GM12878 (cell line): ENCODE results near the gene ABHD13.

Experiments used
- BMI1 ChIP-seq: fragments of 450-650 bp; IDR thresholded peaks from 2 replicates; pipeline ENCODE4 v1.6.1; 2016; ENCODE audit warnings: mild to moderate bottlenecking, moderate library complexity, borderline replicate concordance
- CBX5 ChIP-seq: sonication (generic); IDR thresholded peaks from 2 replicates; pipeline ENCODE4 v1.6.1; 2016; ENCODE audit warnings: low read depth, moderate library complexity, mild to moderate bottlenecking, inconsistent platforms
- FOS ChIP-seq: IDR thresholded peaks from 3 replicates; pipeline ENCODE4 v1.6.1; 2011; ENCODE audit warnings: borderline replicate concordance; ENCODE audit not compliant: insufficient read length; ENCODE audit errors: extremely low read depth
- MEF2A ChIP-seq: IDR thresholded peaks from 2 replicates; pipeline ENCODE4 v1.6.1; 2011; ENCODE audit warnings: low read depth, mild to moderate bottlenecking, low read length, moderate library complexity; ENCODE audit not compliant: insufficient read depth
- POLR2A ChIP-seq: IDR thresholded peaks from 2 replicates; pipeline ENCODE4 v1.6.1; 2011; ENCODE audit warnings: low read depth, mild to moderate bottlenecking, low read length
- TARDBP ChIP-seq: IDR thresholded peaks from 2 replicates; pipeline ENCODE4 v1.6.1; 2016; ENCODE audit warnings: borderline replicate concordance
- TF ChIP-seq, protein P1 (sequence below), 3 experiments: IDR thresholded peaks in 2 of 3; conservative IDR thresholded peaks in 1 of 3; 2 replicates each; pipeline ENCODE4 v1.5.1; 2011; ENCODE audit warnings: low read depth in 3 of 3, low read length in 3 of 3, mild to moderate bottlenecking in 3 of 3, control low read depth in 2 of 3, moderate library complexity in 2 of 3, inconsistent platforms in 1 of 3, mixed read lengths in 1 of 3; ENCODE audit not compliant: control insufficient read depth in 2 of 3, insufficient read depth in 1 of 3; ENCODE audit errors: extremely low read depth in 1 of 3

GRCh38 chr13:108214441-108215271 is 3.5 kb upstream of the ABHD13 start:
- TF ChIP-seq, protein P1, sequence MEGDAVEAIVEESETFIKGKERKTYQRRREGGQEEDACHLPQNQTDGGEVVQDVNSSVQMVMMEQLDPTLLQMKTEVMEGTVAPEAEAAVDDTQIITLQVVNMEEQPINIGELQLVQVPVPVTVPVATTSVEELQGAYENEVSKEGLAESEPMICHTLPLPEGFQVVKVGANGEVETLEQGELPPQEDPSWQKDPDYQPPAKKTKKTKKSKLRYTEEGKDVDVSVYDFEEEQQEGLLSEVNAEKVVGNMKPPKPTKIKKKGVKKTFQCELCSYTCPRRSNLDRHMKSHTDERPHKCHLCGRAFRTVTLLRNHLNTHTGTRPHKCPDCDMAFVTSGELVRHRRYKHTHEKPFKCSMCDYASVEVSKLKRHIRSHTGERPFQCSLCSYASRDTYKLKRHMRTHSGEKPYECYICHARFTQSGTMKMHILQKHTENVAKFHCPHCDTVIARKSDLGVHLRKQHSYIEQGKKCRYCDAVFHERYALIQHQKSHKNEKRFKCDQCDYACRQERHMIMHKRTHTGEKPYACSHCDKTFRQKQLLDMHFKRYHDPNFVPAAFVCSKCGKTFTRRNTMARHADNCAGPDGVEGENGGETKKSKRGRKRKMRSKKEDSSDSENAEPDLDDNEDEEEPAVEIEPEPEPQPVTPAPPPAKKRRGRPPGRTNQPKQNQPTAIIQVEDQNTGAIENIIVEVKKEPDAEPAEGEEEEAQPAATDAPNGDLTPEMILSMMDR (IDR thresholded peaks at IDR 0.05 in 2 of 3, conservative IDR thresholded peaks at IDR 0.05 in 1 of 3; ENCODE audit: control insufficient read depth in 2 of 3, extremely low read depth in 1 of 3, insufficient read depth in 1 of 3, low read depth in 3 of 3, low read length in 3 of 3), result no peak
- TF ChIP-seq CBX5 (no peak), MEF2A (no peak), POLR2A (peak; percentile 7; the same call in 1 of the 2 replicates), FOS (no peak), BMI1 (no peak), TARDBP (no peak)
